Caco-2 (cell line): ENCODE data around the gene FGF6. TPM values are rescaled to one million over a fixed set of nuclear protein-coding genes. Genes with fewer than 3 reads are reported as not detected.
"Not testable (repeated sequence)": the region's sequence is repeated elsewhere in the genome, so short reads cannot be mapped to it uniquely, and the experiment has no call there.

Experiments used
- BruUV-seq: library from RNA; stranded (reverse); fragments of 400-500 nt; replicated peaks from 2 replicates; lab custom pipeline; 2021; lab: Mats Ljungman, UMichigan
- CTCF ChIA-PET: fragments of 300-600 bp; sonication (Branson Sonifier 250); formaldehyde crosslinking; loops from one replicate; lab custom pipeline; 2022; ENCODE audit warnings: antibody characterized with exemption; lab: Charles Lee
- POLR2A ChIA-PET: fragments of 300-600 bp; sonication (Branson Sonifier 250); formaldehyde crosslinking; loops from one replicate; lab custom pipeline; 2022; ENCODE audit warnings: antibody characterized with exemption; lab: Charles Lee
- DNase-seq, 2 experiments: peaks; one replicate each; pipeline versions ENCODE4 v3.0.0 to v3.0.0-alpha.2; 2020 to 2022
- H3K27me3 ChIP-seq: replicated peaks from 2 replicates; pipeline ENCODE4 v1.6.0; 2011; ENCODE audit warnings: low read length; ENCODE audit not compliant: control insufficient read depth, insufficient read depth
- H3K36me3 ChIP-seq: 2 replicates; pipeline ENCODE4 v1.5.1; 2011; ENCODE audit warnings: low read length; ENCODE audit not compliant: control insufficient read depth, insufficient read depth
- H3K4me1 ChIP-seq: fragments of 250-450 bp; sonication (Bioruptor Pico); 2 replicates; pipeline ENCODE4 v1.5.1; 2020; ENCODE audit warnings: mild to moderate bottlenecking
- H3K4me3 ChIP-seq: 2 replicates; pipeline ENCODE4 v1.5.1; 2011; ENCODE audit warnings: low read depth, mild to moderate bottlenecking, control low read depth, low read length
- H3K9me3 ChIP-seq: fragments of 250-450 bp; sonication (Bioruptor Pico); 2 replicates; pipeline ENCODE4 v1.5.1; 2020; ENCODE audit warnings: mild to moderate bottlenecking, moderate library complexity
- H3K27ac Mint-ChIP-seq: one replicate; pipeline ENCODE4 v1.8.0; 2022; ENCODE audit warnings: mixed read lengths; ENCODE audit not compliant: unreplicated experiment
- H3K27me3 Mint-ChIP-seq: one replicate; pipeline ENCODE4 v1.8.0; 2022; ENCODE audit warnings: mixed read lengths; ENCODE audit not compliant: insufficient read depth, unreplicated experiment
- H3K36me3 Mint-ChIP-seq: one replicate; pipeline ENCODE4 v1.8.0; 2022; ENCODE audit warnings: mild to moderate bottlenecking, mixed read lengths; ENCODE audit not compliant: insufficient read depth, unreplicated experiment
- H3K4me1 Mint-ChIP-seq: one replicate; pipeline ENCODE4 v1.8.0; 2022; ENCODE audit warnings: low read depth, mixed read lengths; ENCODE audit not compliant: unreplicated experiment
- H3K4me3 Mint-ChIP-seq: one replicate; pipeline ENCODE4 v1.8.0; 2022; ENCODE audit warnings: mild to moderate bottlenecking, moderate library complexity, mixed read lengths; ENCODE audit not compliant: unreplicated experiment
- H3K9me3 Mint-ChIP-seq: one replicate; pipeline ENCODE4 v1.8.0; 2022; ENCODE audit warnings: mixed read lengths; ENCODE audit not compliant: unreplicated experiment
- CTCF ChIP-seq, 2 experiments: fragments of 200-600 bp in 1 of 2; IDR thresholded peaks; 1 replicate in 1 of 2; 2 replicates in 1 of 2; pipeline versions ENCODE4 v1.5.1 to v1.8.0; 2011 to 2022; ENCODE audit warnings: antibody characterized with exemption in 1 of 2, control low read depth in 1 of 2, inconsistent platforms in 1 of 2, low read depth in 1 of 2, low read length in 1 of 2, mild to moderate bottlenecking in 1 of 2, moderate library complexity in 1 of 2; ENCODE audit not compliant: insufficient read depth in 1 of 2, severe bottlenecking in 1 of 2, unreplicated experiment in 1 of 2
- intact Hi-C: fragments of 100-400 bp; cut with micrococcal nuclease; formaldehyde crosslinking; loops from one replicate; pipeline ENCODE4 v1.10.0; 2022; ENCODE audit not compliant: unreplicated experiment
- total RNA-seq: library from RNA; stranded (reverse); gene quantifications from 2 replicates; pipeline ENCODE4 v1.2.3, GENCODE V29; 2022

The FGF6 gene
- total RNA-seq, 1 experiment from 2014 or later = not detected

GRCh38 chr12:4460761-4461160 is 15.1 kb upstream of the FGF6 start:
- intact Hi-C loops = no loop called here
- no peaks in the 10 kb centered on the region for H3K9me3 Mint-ChIP-seq
- no peaks in the 10 kb centered on the region for H3K4me1 ChIP-seq
- CTCF ChIA-PET = no interaction called here
- H3K4me3 ChIP-seq = no peak overlapping the region
- no peak overlapping the region for H3K27ac Mint-ChIP-seq
- H3K4me1 Mint-ChIP-seq = no peaks in the 10 kb centered on the region
- POLR2A ChIA-PET = no interaction called here
- no peaks in the 10 kb centered on the region for H3K9me3 ChIP-seq
- H3K36me3 Mint-ChIP-seq = no peaks in the 10 kb centered on the region
- no peak overlapping the region for H3K4me3 Mint-ChIP-seq
- H3K27me3 ChIP-seq = no peaks in the 10 kb centered on the region
- no peak for TF ChIP-seq CTCF (IDR thresholded peaks at IDR 0.05; ENCODE audit: insufficient read depth in 1 of 2, low read depth in 1 of 2, low read length in 1 of 2, severe bottlenecking in 1 of 2, unreplicated experiment in 1 of 2)
- no TSS peak for BruUV-seq
- H3K27me3 Mint-ChIP-seq = peaks cover 31% of the 10 kb centered on the region
- no peak for DNase-seq
- no peaks in the 10 kb centered on the region for H3K36me3 ChIP-seq

DNA sequence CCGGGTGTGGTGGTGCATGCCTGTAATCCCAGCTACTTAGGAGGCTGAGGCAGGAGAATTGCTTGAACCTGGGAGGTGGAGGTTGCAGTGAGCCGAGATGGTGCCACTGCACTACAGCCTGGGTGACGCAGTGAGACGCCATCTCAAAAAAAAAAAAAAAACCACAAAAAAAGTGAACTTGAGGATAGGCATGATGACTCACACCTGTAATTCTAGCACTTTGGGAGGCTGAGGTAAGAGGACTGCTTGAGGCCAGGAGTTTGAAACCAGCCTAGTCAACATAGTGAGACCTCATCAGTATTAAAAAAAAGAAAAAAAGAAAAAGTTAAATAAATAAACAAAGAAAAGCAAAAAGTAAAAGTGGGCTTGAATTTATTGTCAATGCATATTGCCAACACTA is 10.2 kb upstream of the FGF6 start:
- H3K4me3 Mint-ChIP-seq, CTCF ChIA-PET, H3K27ac Mint-ChIP-seq, H3K9me3 ChIP-seq, POLR2A ChIA-PET, BruUV-seq, H3K4me1 Mint-ChIP-seq, H3K4me1 ChIP-seq, H3K36me3 Mint-ChIP-seq, H3K4me3 ChIP-seq, H3K27me3 ChIP-seq, intact Hi-C loops, H3K9me3 Mint-ChIP-seq, H3K36me3 ChIP-seq, DNase-seq: not testable (repeated sequence)
- H3K27me3 Mint-ChIP-seq = peaks cover 48% of the 10 kb centered on the region

GRCh38 chr12:4454315-4454860 is 8.8 kb upstream of the FGF6 start:
- Histone ChIP-seq H3K27me3 (no peaks in the 10 kb centered on the region), H3K4me1 (no peaks in the 10 kb centered on the region), H3K9me3 (peaks cover 8% of the 10 kb centered on the region; the same call in 1 of the 2 replicates), H3K4me3 (no peak overlapping the region), H3K36me3 (no peaks in the 10 kb centered on the region)
- CTCF ChIA-PET = no interaction called here
- Mint-ChIP-seq H3K4me1 (no peaks in the 10 kb centered on the region), H3K27ac (no peak overlapping the region), H3K27me3 (peaks cover 48% of the 10 kb centered on the region), H3K4me3 (no peak overlapping the region), H3K9me3 (no peaks in the 10 kb centered on the region), H3K36me3 (no peaks in the 10 kb centered on the region)
- no TSS peak for BruUV-seq
- POLR2A ChIA-PET = no interaction called here
- no peak for DNase-seq
- TF ChIP-seq CTCF (IDR thresholded peaks at IDR 0.05; ENCODE audit: insufficient read depth in 1 of 2, low read depth in 1 of 2, low read length in 1 of 2, severe bottlenecking in 1 of 2, unreplicated experiment in 1 of 2) = no peak
- intact Hi-C loops = no loop called here
